Measurements from ENCODE around the gene ELANE. TPM values are rescaled to one million over a fixed set of nuclear protein-coding genes. Genes with fewer than 3 reads are reported as not detected.
"Not testable (repeated sequence)": the region's sequence is repeated elsewhere in the genome, so short reads cannot be mapped to it uniquely, and the experiment has no call there.

The ELANE gene
- total RNA-seq, 2 donors from 2014 or later: 0.41 TPM; not detected in 1

DNA sequence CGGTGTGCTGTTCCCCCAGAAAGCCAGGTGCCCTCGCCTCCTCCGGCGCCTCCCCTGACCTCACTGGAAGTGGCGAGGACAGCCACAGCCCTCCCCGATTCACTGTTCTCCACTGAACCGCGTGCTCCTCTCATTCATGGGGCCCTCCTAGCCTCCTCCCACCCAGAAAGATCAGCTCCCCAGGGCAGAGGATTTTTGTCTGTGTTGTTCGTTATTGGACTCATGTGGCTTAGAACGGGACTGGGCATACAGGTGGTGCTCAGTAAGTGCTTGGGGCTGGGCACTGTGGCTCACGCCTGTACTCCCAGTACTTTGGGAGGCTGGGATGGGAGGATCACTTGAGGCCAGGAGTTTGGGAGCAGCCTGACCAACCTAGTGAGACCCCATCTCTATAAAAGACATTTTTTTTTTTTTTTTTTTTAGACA lies 7.5 kb upstream of the ELANE start:
- H3K4me1 ChIP-seq (ENCODE audit: control insufficient read depth in 1 of 2, low read depth in 2 of 2): peaks cover 5 to 9% of the 10 kb centered on the region in 2 donors
- H3K36me3 ChIP-seq: no peaks in the 10 kb centered on the region
- no peak overlapping the region for H3K27ac ChIP-seq
- peaks cover 13% of the 10 kb centered on the region for H3K27me3 ChIP-seq (replicated peaks; ENCODE audit: insufficient read depth)
- DNase-seq (ENCODE audit: low spot score) (no peak), ATAC-seq (ENCODE audit: insufficient number of reproducible peaks, low FRiP score, low read depth) (no peak)
- TF ChIP-seq, protein P1, sequence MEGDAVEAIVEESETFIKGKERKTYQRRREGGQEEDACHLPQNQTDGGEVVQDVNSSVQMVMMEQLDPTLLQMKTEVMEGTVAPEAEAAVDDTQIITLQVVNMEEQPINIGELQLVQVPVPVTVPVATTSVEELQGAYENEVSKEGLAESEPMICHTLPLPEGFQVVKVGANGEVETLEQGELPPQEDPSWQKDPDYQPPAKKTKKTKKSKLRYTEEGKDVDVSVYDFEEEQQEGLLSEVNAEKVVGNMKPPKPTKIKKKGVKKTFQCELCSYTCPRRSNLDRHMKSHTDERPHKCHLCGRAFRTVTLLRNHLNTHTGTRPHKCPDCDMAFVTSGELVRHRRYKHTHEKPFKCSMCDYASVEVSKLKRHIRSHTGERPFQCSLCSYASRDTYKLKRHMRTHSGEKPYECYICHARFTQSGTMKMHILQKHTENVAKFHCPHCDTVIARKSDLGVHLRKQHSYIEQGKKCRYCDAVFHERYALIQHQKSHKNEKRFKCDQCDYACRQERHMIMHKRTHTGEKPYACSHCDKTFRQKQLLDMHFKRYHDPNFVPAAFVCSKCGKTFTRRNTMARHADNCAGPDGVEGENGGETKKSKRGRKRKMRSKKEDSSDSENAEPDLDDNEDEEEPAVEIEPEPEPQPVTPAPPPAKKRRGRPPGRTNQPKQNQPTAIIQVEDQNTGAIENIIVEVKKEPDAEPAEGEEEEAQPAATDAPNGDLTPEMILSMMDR (IDR thresholded peaks at IDR 0.05): no peak
- no peaks in the 10 kb centered on the region for H3K9me3 ChIP-seq
- H3K4me3 ChIP-seq: no peak overlapping the region

DNA sequence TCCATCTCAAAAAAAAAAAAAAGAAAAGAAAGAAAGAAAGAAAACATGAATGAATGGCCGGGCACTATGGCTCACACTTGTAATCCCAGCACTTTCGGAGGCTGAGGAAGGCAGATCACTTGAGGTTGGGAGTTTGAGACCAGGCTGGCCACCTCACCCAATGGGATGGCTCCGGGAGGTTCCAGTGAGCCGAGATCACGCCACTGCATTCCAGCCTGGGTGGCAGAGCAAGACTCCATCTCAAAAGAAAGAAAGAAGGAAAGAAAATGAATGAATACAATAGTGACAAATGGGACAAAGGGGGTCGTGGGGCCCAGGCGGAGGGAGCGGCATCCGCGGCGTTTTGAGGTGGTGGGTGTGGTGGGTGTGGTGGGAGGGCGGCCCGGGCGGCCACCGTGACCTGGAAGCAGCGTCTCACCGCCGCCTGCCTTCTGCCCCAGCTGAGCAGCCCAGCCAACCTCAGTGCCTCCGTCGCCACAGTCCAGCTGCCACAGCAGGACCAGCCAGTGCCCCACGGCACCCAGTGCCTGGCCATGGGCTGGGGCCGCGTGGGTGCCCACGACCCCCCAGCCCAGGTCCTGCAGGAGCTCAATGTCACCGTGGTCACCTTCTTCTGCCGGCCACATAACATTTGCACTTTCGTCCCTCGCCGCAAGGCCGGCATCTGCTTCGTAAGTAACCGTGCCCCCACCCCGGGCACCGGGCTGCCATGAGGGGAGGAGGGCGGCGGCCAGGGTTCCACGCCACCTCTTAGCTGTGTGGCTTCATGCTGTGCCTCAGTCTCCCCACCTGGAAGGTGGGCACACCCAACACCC lies 6.2 kb upstream of the ELANE start:
- Histone ChIP-seq H3K27me3 (replicated peaks; ENCODE audit: insufficient read depth) (peaks cover 7% of the 10 kb centered on the region), H3K9me3 (no peaks in the 10 kb centered on the region), H3K4me1 (ENCODE audit: control insufficient read depth in 1 of 2, low read depth in 2 of 2) (peaks cover 5 to 17% of the 10 kb centered on the region in 2 donors), H3K36me3 (no peaks in the 10 kb centered on the region), H3K4me3 (no peak overlapping the region), H3K27ac (no peak overlapping the region)
- TF ChIP-seq, protein P1 (IDR thresholded peaks at IDR 0.05): no peak
- no peak for ATAC-seq (ENCODE audit: insufficient number of reproducible peaks, low FRiP score, low read depth)
- no peak for DNase-seq (ENCODE audit: low spot score)

DNA sequence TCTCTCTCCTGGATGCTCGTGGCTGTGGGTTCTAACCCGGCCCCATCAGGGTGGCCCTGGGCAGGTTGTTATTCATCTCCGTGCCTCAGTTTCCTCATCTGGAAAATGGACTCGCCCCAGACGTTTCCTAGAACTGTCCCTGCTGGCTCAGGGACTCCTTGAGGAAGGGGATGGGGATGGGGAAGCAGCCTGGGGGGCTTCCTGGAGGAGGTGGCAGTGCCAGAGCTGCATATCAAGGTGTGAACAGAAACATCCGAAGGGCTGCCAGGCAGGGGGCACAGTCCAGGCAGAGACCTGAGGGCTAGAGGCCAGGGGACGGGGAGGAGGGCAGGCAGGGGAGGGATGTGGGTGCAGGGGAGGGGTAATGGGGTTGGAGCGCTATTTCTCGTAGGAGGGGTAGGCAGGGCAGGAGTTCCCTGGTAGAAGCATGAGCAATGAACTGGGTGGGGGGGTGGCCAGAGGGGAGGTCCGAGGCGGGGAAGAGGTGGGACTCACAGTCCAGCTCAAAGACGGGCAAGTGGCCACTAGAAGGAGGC lies 3.6 kb upstream of the ELANE start:
- Histone ChIP-seq H3K9me3 (no peaks in the 10 kb centered on the region), H3K36me3 (no peaks in the 10 kb centered on the region), H3K4me1 (ENCODE audit: control insufficient read depth in 1 of 2, low read depth in 2 of 2) (peaks cover 1 to 15% of the 10 kb centered on the region in 2 donors), H3K27ac (no peak overlapping the region), H3K4me3 (no peak overlapping the region), H3K27me3 (replicated peaks; ENCODE audit: insufficient read depth) (peaks cover 7% of the 10 kb centered on the region)
- ATAC-seq (ENCODE audit: insufficient number of reproducible peaks, low FRiP score, low read depth): no peak
- TF ChIP-seq, protein P1 (IDR thresholded peaks at IDR 0.05): no peak
- no peak for DNase-seq (ENCODE audit: low spot score)

DNA sequence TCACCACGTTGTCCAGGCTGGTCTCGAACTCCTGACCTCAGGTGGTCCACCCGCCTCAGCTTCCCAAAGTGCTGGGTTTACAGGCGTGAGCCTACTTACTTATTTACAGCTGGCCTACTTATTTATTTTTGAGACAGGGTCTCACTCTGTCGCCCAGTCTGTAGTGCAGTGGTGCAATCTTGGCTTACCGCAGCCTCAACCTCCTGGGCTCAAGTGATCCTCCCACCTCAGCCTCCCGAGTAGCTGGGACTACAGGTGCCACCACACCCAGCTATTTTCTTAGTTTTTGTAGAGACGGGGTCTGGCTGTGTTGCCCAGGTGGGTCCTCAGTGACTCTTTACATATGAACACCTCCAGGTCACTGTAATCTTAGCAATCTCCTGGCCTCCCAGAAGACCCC lies 2.9 kb upstream of the ELANE start:
- H3K27ac ChIP-seq; H3K36me3 ChIP-seq; H3K27me3 ChIP-seq (replicated peaks; ENCODE audit: insufficient read depth); H3K9me3 ChIP-seq; H3K4me3 ChIP-seq; DNase-seq (ENCODE audit: low spot score); ATAC-seq (ENCODE audit: insufficient number of reproducible peaks, low FRiP score, low read depth): not testable (repeated sequence)
- peaks cover 0 to 11% of the 10 kb centered on the region in 2 donors for H3K4me1 ChIP-seq (ENCODE audit: control insufficient read depth in 1 of 2, low read depth in 2 of 2)

DNA sequence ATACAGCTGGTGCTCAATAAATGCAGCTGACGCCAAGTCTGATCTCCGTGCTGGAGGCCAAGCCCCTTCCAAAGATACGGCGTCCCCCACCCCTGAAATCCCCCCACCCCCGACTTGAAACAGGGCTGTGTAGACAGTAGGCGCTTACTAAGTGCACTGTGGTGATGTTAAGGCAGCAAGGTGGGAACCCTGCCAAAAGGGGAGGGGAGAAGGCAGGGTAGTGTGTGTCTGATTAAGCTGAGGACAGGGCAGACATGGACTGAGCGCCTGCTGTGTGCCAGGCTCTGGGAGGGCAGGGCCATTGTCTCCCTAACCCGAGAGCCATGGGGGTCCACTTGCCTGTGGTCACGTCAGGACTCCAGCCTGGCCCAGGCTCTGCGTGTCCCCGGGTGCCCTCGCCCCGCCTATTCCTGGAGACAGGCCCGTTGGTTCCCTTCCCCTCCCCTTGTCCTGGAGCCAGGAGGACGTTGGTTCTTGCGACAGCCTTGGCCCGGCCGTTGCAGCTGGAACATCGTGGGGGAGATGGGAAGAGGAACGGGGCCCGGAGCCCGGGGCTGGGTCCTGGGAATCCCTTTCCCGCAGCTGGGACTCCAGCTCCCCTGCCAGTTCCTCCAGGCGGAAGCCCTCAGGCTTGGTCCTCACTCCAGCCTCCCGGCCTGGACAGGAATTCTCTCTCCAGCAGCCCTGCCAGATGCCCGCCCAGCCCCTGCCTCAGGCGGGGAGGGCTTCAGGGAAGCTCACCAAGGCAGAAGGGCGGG lies 1.7 kb upstream of the ELANE start:
- Histone ChIP-seq H3K4me1 (ENCODE audit: control insufficient read depth in 1 of 2, low read depth in 2 of 2) (peaks cover 0 to 11% of the 10 kb centered on the region in 2 donors), H3K9me3 (no peaks in the 10 kb centered on the region), H3K27me3 (replicated peaks; ENCODE audit: insufficient read depth) (peaks cover 7% of the 10 kb centered on the region), H3K4me3 (peak overlapping the region; percentile 48), H3K27ac (peak overlapping the region; percentile 19 to 28), H3K36me3 (no peaks in the 10 kb centered on the region)
- TF ChIP-seq, protein P1 (IDR thresholded peaks at IDR 0.05): no peak
- ATAC-seq (ENCODE audit: insufficient number of reproducible peaks, low FRiP score, low read depth) (peak; percentile 62), DNase-seq (ENCODE audit: low spot score) (peak; percentile 61)

Measured in thoracic aorta (tissue), 2 donors.